ENCODE measurements around the gene PRKG2. TPM values are rescaled to one million over a fixed set of nuclear protein-coding genes. Genes with fewer than 3 reads are reported as not detected.

Gene PRKG2
- total and polyA plus RNA-seq, 3 experiments from 2014 or later: 0.53 to 0.59 (median 0.58) TPM

DNA sequence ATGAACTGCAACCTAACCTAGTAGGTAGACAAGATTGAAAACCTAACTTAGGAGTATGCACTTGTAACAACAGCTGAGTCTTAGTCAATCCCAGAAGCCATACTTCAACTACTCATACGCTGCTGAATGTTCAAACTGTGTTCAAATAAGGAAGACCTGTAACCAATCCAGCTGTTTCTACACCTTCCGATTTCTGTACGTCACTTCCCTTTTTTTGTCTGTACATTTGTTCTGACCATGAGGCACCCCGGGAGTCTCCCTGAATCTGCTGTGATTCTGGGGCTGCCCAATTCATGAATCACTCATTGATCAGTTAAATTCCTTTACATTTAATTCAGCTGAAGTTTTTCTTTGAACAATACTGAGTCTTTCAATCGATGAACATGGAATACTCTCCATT, 95.0 kb downstream of the PRKG2 start:
- no peak for DNase-seq
- Mint-ChIP-seq H3K4me3 (no peak overlapping the region), H3K27ac (no peak overlapping the region), H3K27me3 (no peaks in the 10 kb centered on the region), H3K9me3 (peaks cover 0 to 3% (median 0%) of the 10 kb centered on the region in 5 donors), H3K4me1 (no peaks in the 10 kb centered on the region), H3K36me3 (no peaks in the 10 kb centered on the region)
- H3K9me3 ChIP-seq (ENCODE audit: low read length): no peaks in the 10 kb centered on the region
- H3K36me3 ChIP-seq (ENCODE audit: insufficient read depth, low read length): no peaks in the 10 kb centered on the region
- POLR2A ChIA-PET: no interaction called here
- CTCF ChIA-PET: no interaction called here
- H3K27me3 ChIP-seq (ENCODE audit: insufficient read depth, low read length, poor library complexity, severe bottlenecking): no peaks in the 10 kb centered on the region
- H3K4me1 ChIP-seq (ENCODE audit: insufficient read depth, low read length): no peaks in the 10 kb centered on the region
- H3K27ac ChIP-seq (ENCODE audit: low read depth, low read length): no peak overlapping the region
- no peak overlapping the region for H3K4me3 ChIP-seq (ENCODE audit: low read length)

DNA sequence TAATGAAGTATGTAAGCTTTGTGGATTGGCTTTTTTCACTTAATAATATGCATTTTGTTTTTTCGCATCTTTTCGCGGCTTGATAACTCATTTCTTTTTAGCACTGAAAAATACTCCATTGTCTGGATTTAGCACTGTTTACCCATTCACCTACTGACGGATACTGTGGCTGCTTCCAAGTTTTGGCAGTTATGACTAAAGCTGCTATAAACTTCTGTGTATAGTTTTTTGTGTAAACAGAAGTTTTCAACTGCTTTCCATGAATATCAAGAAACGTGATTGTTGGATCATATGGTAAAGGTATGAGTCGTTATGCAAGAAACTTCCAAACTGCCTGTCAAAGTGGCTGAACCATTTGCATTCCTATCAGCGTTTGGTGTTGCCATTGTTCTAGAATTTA, 96.9 kb downstream of the PRKG2 start:
- Mint-ChIP-seq H3K4me3 (no peak overlapping the region), H3K27ac (no peak overlapping the region), H3K36me3 (no peaks in the 10 kb centered on the region), H3K9me3 (peaks cover 0 to 3% (median 0%) of the 10 kb centered on the region in 5 donors), H3K27me3 (no peaks in the 10 kb centered on the region), H3K4me1 (peaks cover 0 to 10% (median 8%) of the 10 kb centered on the region in 3 donors)
- ChIA-PET CTCF (no interaction called here), POLR2A (no interaction called here)
- H3K27me3 ChIP-seq (ENCODE audit: insufficient read depth, low read length, poor library complexity, severe bottlenecking): no peaks in the 10 kb centered on the region
- H3K4me1 ChIP-seq (ENCODE audit: insufficient read depth, low read length): no peaks in the 10 kb centered on the region
- DNase-seq: no peak
- H3K27ac ChIP-seq (ENCODE audit: low read depth, low read length): no peak overlapping the region
- H3K4me3 ChIP-seq (ENCODE audit: low read length): no peak overlapping the region
- H3K9me3 ChIP-seq (ENCODE audit: low read length): no peaks in the 10 kb centered on the region
- H3K36me3 ChIP-seq (ENCODE audit: insufficient read depth, low read length): no peaks in the 10 kb centered on the region

DNA sequence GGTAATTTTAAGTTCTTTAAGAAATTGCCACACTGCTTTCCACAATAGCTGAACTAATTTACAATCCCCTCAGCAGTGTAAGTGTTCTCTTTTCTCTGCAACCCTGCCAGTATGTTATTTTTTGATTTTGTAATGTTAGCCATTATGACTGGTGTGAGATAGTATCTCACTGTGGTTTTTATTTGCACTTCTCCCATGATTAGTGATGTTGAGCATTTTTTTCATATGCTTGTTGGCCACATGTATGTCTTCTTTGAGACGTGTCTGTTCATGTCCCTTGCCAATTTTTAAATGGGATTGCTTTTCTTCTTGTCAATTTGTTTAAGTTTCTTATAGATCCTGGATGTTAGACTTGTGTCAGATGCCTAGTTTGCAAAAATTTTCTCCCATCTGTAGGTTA, 98.5 kb downstream of the PRKG2 start:
- Histone ChIP-seq H3K9me3 (ENCODE audit: low read length) (no peaks in the 10 kb centered on the region), H3K4me1 (ENCODE audit: insufficient read depth, low read length) (no peaks in the 10 kb centered on the region), H3K27me3 (ENCODE audit: insufficient read depth, low read length, poor library complexity, severe bottlenecking) (no peaks in the 10 kb centered on the region), H3K4me3 (ENCODE audit: low read length) (no peak overlapping the region), H3K27ac (ENCODE audit: low read depth, low read length) (no peak overlapping the region), H3K36me3 (ENCODE audit: insufficient read depth, low read length) (no peaks in the 10 kb centered on the region)
- ChIA-PET POLR2A (no interaction called here), CTCF (no interaction called here)
- no peaks in the 10 kb centered on the region for H3K27me3 Mint-ChIP-seq
- H3K27ac Mint-ChIP-seq: no peak overlapping the region
- H3K9me3 Mint-ChIP-seq: peaks cover 0 to 3% (median 0%) of the 10 kb centered on the region in 5 donors
- H3K36me3 Mint-ChIP-seq: no peaks in the 10 kb centered on the region
- H3K4me1 Mint-ChIP-seq: peaks cover 2 to 15% (median 8%) of the 10 kb centered on the region in 3 donors
- DNase-seq: no peak
- no peak overlapping the region for H3K4me3 Mint-ChIP-seq

DNA sequence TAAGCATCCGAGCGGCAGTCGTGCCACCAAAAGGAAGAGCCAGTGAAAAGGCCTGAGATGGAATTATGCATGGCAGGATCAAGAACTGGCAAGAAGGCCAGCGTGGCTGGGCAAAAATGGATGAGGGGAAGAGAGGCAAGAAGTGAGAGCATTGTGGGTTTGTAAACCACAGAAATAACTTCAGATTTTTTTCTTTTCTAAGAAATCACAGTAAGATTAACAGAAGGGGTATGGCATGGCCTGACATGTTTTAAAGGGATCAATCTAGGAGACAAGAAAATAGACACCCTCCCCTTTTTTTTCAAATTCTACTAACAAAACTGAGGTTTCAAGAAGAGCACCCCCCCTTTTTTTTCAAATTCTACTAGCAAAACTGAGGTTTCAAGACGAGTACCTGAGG, 102.0 kb downstream of the PRKG2 start:
- Histone ChIP-seq H3K4me1 (ENCODE audit: insufficient read depth, low read length) (no peaks in the 10 kb centered on the region), H3K27me3 (ENCODE audit: insufficient read depth, low read length, poor library complexity, severe bottlenecking) (no peaks in the 10 kb centered on the region), H3K36me3 (ENCODE audit: insufficient read depth, low read length) (no peaks in the 10 kb centered on the region), H3K27ac (ENCODE audit: low read depth, low read length) (no peak overlapping the region), H3K9me3 (ENCODE audit: low read length) (no peaks in the 10 kb centered on the region), H3K4me3 (ENCODE audit: low read length) (no peak overlapping the region)
- DNase-seq: no peak
- H3K27me3 Mint-ChIP-seq: no peaks in the 10 kb centered on the region
- no peaks in the 10 kb centered on the region for H3K9me3 Mint-ChIP-seq
- POLR2A ChIA-PET: no interaction called here
- no peaks in the 10 kb centered on the region for H3K36me3 Mint-ChIP-seq
- CTCF ChIA-PET: no interaction called here
- no peak overlapping the region for H3K27ac Mint-ChIP-seq
- peaks cover 2 to 15% (median 8%) of the 10 kb centered on the region in 3 donors for H3K4me1 Mint-ChIP-seq
- H3K4me3 Mint-ChIP-seq: no peak overlapping the region

DNA sequence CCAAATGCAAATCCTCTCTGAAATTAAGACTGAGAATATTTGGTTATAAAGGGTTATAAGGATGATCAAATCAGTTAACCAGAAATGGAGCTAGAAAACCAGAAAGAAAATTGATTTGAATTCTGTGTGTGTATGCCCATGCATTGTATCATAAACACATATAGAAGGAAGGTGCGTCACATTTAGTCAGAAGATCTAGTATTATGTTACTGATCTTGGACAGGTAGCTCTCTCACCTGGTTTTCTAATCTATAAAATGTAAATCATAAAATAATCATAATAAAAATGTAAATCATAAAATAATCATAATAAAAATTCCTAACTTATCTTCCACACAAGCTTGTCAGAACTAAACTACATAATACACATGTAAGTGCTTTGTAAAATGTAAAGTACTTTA, 105.7 kb downstream of the PRKG2 start:
- Mint-ChIP-seq H3K27ac (no peak overlapping the region), H3K4me1 (peaks cover 2 to 14% (median 8%) of the 10 kb centered on the region in 3 donors), H3K36me3 (peaks cover 0 to 9% (median 0%) of the 10 kb centered on the region in 3 donors), H3K4me3 (no peak overlapping the region), H3K27me3 (no peaks in the 10 kb centered on the region), H3K9me3 (no peaks in the 10 kb centered on the region)
- Histone ChIP-seq H3K27me3 (ENCODE audit: insufficient read depth, low read length, poor library complexity, severe bottlenecking) (no peaks in the 10 kb centered on the region), H3K4me1 (ENCODE audit: insufficient read depth, low read length) (no peaks in the 10 kb centered on the region), H3K27ac (ENCODE audit: low read depth, low read length) (no peak overlapping the region), H3K9me3 (ENCODE audit: low read length) (no peaks in the 10 kb centered on the region), H3K4me3 (ENCODE audit: low read length) (no peak overlapping the region), H3K36me3 (ENCODE audit: insufficient read depth, low read length) (no peaks in the 10 kb centered on the region)
- no peak for DNase-seq
- ChIA-PET CTCF (interaction anchor here (1.4 kb wide), 1 partner anchor 25 kb away, joined by 3 read pairs; no protein-coding TSS in a partner anchor), POLR2A (no interaction called here)

DNA sequence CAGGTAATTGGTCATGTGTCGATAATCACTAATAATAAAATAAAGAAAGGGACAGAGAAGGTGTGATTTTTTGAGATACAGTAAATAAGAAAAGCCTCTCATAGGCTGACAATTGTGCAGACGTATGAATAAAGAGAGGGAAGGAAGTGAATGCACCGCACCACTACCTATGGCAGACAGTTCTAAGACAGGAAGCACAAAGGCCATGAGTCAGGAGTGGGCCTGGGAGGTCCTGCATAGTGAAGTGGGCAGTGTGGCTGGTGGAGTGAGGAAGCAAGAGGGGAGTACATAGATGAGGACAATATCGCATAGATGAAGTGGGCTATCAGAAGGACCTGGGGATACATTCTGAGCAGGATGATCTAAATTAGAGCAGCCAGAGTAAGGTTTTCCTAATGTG, 108.9 kb downstream of the PRKG2 start:
- Mint-ChIP-seq H3K27ac (peak overlapping the region in 1 of 8 donors; percentile 3), H3K9me3 (no peaks in the 10 kb centered on the region), H3K4me1 (no peaks in the 10 kb centered on the region), H3K4me3 (no peak overlapping the region), H3K27me3 (no peaks in the 10 kb centered on the region), H3K36me3 (peaks cover 0 to 9% (median 0%) of the 10 kb centered on the region in 3 donors)
- Histone ChIP-seq H3K4me1 (ENCODE audit: insufficient read depth, low read length) (no peaks in the 10 kb centered on the region), H3K4me3 (ENCODE audit: low read length) (no peak overlapping the region), H3K36me3 (ENCODE audit: insufficient read depth, low read length) (no peaks in the 10 kb centered on the region), H3K27me3 (ENCODE audit: insufficient read depth, low read length, poor library complexity, severe bottlenecking) (no peaks in the 10 kb centered on the region), H3K9me3 (ENCODE audit: low read length) (no peaks in the 10 kb centered on the region), H3K27ac (ENCODE audit: low read depth, low read length) (no peak overlapping the region)
- ChIA-PET CTCF (no interaction called here), POLR2A (no interaction called here)
- no peak for DNase-seq

DNA sequence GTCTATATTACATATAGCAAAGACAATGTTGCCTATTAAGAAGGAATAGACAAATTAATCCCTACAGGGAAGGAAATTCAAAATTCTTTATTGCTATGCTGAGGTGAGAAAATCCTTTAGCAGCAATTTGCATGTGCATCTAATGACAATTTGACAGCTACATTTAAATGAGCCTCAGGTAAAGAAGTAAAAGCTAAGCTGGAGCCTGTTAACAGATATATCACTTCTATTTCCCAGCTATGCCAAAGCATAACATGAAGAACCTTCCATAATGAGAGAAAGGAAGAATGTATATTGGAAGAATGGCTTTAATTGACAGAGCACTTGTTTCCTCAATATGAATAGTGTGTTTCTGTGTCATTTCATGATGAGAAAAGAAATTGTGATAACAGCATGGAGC, 112.9 kb downstream of the PRKG2 start:
- no peak overlapping the region for H3K27ac Mint-ChIP-seq
- no peaks in the 10 kb centered on the region for H3K4me1 ChIP-seq (ENCODE audit: insufficient read depth, low read length)
- H3K36me3 Mint-ChIP-seq: peaks cover 0 to 12% (median 0%) of the 10 kb centered on the region in 3 donors
- no peak for DNase-seq
- no peaks in the 10 kb centered on the region for H3K4me1 Mint-ChIP-seq
- H3K4me3 ChIP-seq (ENCODE audit: low read length): no peak overlapping the region
- H3K27me3 Mint-ChIP-seq: no peaks in the 10 kb centered on the region
- H3K27ac ChIP-seq (ENCODE audit: low read depth, low read length): no peak overlapping the region
- H3K4me3 Mint-ChIP-seq: no peak overlapping the region
- no peaks in the 10 kb centered on the region for H3K27me3 ChIP-seq (ENCODE audit: insufficient read depth, low read length, poor library complexity, severe bottlenecking)
- CTCF ChIA-PET: no interaction called here
- no peaks in the 10 kb centered on the region for H3K9me3 Mint-ChIP-seq
- H3K36me3 ChIP-seq (ENCODE audit: insufficient read depth, low read length): no peaks in the 10 kb centered on the region
- POLR2A ChIA-PET: interaction anchor here (0.7 kb wide), 1 partner anchor 270 kb away, joined by 4 read pairs; no protein-coding TSS in a partner anchor
- no peaks in the 10 kb centered on the region for H3K9me3 ChIP-seq (ENCODE audit: low read length)

DNA sequence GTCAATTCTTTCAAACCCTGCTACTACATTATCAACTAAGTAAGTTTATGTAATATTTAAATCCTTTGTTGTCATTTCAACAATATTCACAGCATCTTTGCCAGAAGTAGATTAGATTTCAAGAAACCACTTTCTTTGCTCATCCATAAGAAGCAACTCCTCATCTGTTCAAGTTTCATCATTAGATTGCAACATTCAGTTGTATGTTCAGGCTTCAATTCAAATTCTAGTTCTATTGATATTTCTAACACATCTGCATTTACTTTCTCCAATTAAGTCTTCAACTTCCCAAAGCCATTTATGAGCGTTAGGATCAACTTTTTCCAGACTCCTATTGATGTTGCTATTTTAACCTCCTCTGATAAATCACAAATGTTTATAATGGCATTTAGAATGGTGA, 118.5 kb downstream of the PRKG2 start:
- Histone ChIP-seq H3K4me3 (ENCODE audit: low read length) (no peak overlapping the region), H3K36me3 (ENCODE audit: insufficient read depth, low read length) (no peaks in the 10 kb centered on the region), H3K27me3 (ENCODE audit: insufficient read depth, low read length, poor library complexity, severe bottlenecking) (no peaks in the 10 kb centered on the region), H3K27ac (ENCODE audit: low read depth, low read length) (no peak overlapping the region), H3K9me3 (ENCODE audit: low read length) (no peaks in the 10 kb centered on the region), H3K4me1 (ENCODE audit: insufficient read depth, low read length) (no peaks in the 10 kb centered on the region)
- H3K9me3 Mint-ChIP-seq: no peaks in the 10 kb centered on the region
- peaks cover 0 to 5% of the 10 kb centered on the region in 2 donors for H3K27me3 Mint-ChIP-seq
- no peak overlapping the region for H3K27ac Mint-ChIP-seq
- H3K4me3 Mint-ChIP-seq: no peak overlapping the region
- DNase-seq: no peak
- peaks cover 0 to 3% (median 0%) of the 10 kb centered on the region in 3 donors for H3K36me3 Mint-ChIP-seq
- H3K4me1 Mint-ChIP-seq: no peaks in the 10 kb centered on the region
- CTCF ChIA-PET: no interaction called here
- POLR2A ChIA-PET: no interaction called here

DNA sequence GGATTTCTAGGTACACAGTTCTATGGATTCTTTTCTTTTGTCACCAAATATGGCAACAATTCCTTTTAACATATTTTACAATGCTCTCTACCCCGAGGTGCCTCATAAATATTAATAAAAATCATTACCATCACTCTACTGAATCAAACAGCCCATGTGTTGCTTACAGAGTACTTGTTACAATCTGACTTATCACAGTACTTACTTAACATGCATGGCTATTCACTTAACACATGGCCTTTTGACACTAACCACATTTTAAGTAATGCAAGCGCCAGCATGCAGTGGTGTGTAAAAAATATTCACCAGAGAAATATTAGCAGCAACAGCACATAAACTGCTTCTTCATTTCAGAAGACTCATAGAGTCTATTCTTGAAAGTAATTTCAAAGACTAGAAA, 119.6 kb downstream of the PRKG2 start:
- Histone ChIP-seq H3K27ac (ENCODE audit: low read depth, low read length) (no peak overlapping the region), H3K4me1 (ENCODE audit: insufficient read depth, low read length) (no peaks in the 10 kb centered on the region), H3K27me3 (ENCODE audit: insufficient read depth, low read length, poor library complexity, severe bottlenecking) (no peaks in the 10 kb centered on the region), H3K36me3 (ENCODE audit: insufficient read depth, low read length) (no peaks in the 10 kb centered on the region), H3K4me3 (ENCODE audit: low read length) (no peak overlapping the region), H3K9me3 (ENCODE audit: low read length) (no peaks in the 10 kb centered on the region)
- H3K36me3 Mint-ChIP-seq: peaks cover 0 to 3% (median 0%) of the 10 kb centered on the region in 3 donors
- no peaks in the 10 kb centered on the region for H3K4me1 Mint-ChIP-seq
- no peak overlapping the region for H3K27ac Mint-ChIP-seq
- H3K4me3 Mint-ChIP-seq: no peak overlapping the region
- DNase-seq: no peak
- no peaks in the 10 kb centered on the region for H3K9me3 Mint-ChIP-seq
- H3K27me3 Mint-ChIP-seq: peaks cover 0 to 5% of the 10 kb centered on the region in 2 donors
- POLR2A ChIA-PET: no interaction called here
- CTCF ChIA-PET: no interaction called here
